Stimulated activated CD4-positive, alpha-beta T cell treated with anti-CD3 and anti-CD28 coated beads, Interleukin-1b, Interleukin-23, amount 100 ng/mL, for 48 hours (primary cell): Measurements from ENCODE around the gene PGLYRP2.
A peak's percentile ranks its signal among the peaks of the same experiment; 100 is the strongest.

ENCODE experiments used
- DNase-seq: peaks from one replicate; pipeline ENCODE4 v3.0.0-alpha.2; 2020

PGLYRP2 gene

DNA sequence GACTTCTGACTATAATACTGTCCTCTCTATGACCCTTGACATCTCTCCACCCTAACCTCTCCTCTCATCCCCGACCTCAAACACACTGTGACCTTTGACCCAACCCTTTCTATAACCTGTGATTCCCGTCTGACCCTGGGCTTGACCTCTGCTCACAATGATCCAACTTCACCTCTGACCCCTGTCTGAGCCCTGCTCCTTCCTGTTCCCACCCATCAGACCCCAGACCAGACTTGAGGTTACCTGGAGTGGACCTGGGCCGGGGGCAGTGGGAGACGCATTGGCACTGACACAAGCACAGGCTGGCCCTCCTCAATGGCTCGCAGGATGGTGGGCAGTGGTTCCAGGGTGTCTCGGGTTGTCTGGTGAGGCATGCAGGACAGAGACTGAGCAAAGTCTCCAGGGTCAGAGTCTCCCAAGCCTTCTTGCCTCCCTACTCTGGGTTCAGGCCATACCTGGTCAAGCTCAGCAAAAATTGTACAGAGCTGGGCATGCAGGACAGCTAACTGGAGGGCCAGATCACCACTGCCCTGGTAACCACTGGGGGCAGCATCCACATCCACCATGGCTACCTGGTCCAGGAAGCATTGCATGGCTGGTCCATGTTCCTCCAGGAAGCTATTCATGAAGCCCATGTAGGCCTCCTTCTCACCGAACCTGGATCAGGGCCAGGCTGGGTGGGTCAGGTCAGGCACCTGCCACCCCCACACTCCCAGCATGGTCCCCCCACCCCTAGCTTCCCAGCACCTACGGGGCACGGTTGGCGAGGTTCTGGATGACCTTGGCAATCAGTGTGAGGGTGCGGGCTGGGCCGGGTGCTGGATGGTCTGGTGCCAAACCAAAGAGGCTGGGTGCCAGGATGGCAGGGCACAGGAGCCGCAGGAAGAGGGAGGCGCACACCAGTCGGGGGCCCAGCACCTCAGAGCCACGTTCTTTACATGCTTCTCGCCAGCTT is 25.1 kb downstream of the PGLYRP2 start:
- no peak for DNase-seq

DNA sequence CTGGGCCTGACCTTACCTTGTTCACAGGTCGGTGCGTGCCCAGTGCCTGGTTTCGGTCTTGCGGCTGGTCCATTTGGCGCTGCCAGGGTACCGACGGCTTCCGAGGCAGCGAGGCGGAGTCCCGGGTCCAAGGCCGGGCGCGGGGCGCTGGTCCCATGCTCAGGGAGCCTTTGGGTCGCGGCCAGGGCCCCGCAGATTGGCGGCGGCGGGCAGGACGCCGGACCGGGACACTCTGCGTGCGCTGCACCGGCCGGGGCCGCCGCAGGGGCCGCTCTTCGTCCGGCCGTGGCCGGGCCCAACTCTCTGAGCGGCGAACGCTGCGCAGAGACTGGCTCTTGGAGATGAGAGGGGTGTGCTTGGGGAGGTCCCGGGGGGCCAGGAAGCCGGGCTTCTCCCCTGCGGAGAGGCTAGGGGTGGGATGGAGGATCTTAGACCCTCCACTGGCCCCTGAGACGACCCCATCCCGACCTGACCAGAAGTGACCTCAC is 26.2 kb downstream of the PGLYRP2 start:
- no peak for DNase-seq

DNA sequence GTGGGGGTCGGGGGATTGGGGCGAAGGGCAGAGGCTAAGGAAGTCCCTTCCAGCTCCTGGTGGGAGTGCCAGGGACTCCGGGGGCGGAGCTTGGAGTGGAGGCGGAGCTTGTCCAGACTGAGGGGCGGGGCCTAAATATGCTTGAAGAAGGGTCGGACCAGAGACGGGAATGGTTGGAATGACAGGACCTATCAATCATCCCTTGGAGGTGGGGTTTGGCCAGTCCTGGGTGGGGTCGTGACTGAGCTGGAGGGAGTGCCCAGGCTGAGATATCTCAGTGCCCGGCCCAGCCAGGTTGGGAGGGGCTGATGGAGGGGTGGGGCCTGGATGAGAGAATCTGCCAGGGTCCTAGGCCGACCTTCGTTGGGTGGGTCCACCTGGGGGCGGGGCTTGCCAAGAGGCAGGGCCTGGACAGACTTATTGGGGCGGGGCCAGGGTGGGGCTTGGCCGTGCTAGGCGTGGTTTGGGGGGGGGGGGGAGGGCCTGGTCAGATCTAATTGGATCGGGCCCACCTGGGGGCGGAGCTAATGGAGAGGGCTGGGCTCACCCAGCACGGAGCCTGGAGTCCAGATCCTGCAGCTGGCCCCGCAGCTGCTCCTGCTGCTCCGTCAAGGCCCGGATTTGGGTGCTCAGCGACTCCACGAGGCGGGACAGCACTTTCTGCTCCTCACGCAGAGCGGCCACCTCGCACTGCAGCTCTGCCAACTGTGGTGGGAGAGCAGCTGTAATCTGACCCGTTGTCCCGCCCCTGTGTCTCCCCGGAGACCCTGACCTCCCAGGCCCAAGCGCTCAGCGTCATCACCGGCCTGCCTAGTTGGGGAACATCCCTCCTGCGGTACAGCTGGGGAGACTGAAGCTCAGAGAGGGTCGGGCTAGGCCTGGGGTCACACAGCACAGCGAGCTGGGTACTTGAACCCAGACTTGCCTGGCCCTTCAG is 26.9 kb downstream of the PGLYRP2 start:
- DNase-seq: no peak

- DNase-seq: no peak
Observed at GRCh38 chr19:15450528-15450890, 28.8 kb downstream of the PGLYRP2 start.

- DNase-seq: peak; percentile 83
Observed at GRCh38 chr19:15449620-15450527, 29.4 kb downstream of the PGLYRP2 start, which contains the start of gene WIZ. WIZ (minus strand) TSS chr19:15449956; CDS start chr19:15448307, 1,649 bp downstream.

DNA sequence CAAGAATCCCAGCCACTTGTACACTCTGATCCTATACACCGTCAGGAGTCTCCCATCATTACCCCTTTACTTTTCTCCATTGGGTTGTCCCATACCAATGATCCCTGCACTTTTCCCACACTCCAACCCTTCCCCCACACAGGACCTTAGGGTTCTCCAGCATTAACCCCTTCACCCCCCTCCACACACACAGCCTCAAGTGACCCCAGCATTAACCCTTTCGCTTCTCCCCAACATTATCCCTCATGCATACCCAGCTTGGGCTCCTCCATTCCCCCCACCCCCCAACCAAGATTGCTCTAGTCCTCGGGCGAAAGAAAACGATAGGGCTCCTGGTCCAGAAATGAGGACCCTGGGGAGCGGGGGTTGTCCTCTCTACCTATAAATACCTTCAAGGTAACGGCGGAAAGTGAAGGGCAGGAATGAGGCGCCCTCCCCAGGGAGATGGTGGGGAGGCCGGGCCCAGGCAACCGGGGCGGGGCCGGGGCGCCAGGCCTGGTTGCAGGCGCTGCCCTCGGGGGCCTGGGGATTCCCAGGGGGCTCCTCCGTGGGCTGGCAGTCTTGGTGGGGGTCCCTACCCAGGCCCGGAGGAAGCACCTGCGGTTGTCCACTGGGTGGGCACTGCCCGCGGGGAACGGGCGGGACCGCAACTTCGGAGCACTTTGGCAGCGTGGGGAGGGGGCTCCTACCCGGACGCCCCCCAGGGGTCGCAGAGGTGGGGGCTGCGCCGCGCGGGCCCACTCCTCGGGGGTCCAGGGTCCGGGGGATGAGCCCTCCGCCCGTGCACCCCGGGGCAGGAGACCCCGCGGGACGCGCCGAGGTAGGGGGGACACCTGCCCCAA is 30.3 kb downstream of the PGLYRP2 start:
- no peak for DNase-seq

DNA sequence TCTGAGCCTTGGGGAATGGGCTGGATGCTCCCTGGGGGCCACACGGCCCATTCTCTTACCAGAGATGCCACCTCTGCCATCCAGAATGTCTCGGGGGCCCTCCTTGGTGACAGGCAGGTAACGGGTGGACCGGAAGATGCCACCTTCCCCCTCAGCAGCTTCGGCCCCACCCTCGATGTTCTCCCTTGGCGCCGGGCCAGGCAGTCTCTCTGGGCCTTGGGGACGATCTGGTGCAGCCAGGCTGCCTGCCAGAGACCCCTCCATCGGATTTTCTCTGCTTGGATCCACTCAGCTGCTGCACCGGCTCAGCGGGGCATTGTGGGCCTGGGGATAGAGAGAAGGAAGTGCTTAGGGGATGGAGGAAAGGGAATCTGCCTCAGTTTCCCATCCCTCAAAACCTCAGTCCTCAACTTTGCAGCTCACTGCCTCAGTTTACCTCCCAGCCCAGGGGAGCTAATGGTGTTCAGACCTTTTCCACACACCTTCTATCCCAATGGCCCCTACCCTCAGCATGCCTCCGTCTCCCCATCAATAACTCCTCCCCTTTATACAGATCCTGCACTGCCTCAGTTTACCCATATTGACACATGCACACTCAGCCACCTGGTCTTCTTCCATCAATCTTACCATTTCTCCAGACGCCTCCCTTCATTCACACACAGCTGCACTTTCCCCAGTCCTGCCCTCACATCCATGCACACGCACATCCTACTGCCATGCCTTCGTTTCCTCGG is 31.1 kb downstream of the PGLYRP2 start:
- no peak for DNase-seq

GRCh38 chr19:15447057-15447456 is 32.2 kb downstream of the PGLYRP2 start:
- no peak for DNase-seq

GRCh38 chr19:15445807-15446376 is 33.4 kb downstream of the PGLYRP2 start:
- no peak for DNase-seq

DNA sequence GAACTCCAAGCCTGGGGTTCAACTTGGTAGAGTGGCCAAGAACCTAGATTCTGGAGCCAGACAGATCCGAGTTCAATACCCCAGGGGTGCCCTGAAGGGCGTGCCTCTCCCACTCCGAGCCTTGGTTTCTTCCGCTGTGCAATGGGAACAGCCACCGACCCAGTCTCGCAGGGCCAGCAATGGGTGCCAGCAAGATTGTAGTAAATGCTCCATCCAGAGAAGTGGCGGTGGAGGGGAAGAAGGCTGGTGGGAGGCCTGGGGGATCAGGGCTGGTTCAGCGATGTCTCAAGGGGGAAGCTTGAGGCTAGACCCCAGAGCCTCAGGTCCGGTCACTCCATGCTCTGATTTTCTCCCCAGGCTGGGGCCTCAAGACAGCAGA is 34.1 kb downstream of the PGLYRP2 start:
- no peak for DNase-seq

DNA sequence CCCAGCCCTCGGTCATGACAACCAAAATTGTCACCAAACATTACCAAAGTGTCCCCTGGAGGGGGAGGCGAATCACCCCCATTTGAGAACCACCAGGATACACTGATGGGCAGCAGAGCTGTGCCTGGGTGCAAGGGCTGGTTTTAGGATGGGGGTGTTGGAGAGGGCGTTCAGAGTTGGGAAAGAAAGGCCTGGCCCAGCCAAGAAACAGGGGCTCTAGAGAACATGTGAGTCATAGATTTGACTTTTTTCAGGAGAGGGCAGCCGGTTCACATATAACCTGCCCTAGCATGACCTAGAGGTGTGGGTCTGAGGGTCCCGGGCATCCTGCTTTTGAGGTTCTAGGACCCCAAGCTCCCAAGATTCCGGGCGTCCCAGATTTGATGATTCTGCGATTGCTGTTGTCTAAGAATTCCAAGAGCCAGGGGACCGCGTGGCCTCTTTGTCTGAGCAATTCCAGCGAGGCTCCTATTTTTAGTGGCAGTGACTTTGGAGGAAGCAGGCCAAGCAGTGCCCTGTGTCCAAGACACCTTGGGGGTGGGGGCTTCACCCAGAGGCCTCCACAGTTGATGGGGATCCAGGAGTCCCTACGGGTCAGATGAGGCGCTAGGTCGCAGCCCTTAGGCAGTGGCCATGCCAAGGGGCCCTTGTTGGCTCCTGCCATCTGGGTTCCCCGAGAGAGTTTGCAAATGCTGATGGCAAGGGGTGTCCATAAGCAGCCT is 34.6 kb downstream of the PGLYRP2 start:
- no peak for DNase-seq

DNA sequence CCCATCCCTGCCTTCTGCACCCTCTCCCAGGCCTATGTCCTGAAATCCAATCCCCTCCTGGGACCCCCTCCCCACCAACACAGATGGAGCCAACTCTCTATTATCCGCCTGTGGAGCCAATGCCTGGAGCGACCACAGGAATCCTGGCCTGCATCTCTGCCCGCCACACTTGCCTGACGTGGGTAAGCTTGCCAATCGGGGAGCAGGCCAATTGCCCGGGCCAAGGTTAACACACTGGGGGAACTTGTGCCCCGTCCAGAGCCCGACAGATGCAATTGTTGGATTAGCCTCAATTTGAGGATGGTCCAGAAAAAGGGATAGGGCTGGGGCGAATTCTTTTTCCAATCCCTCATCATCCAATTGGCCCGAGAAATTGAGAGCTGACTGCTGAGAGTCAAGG is 35.5 kb downstream of the PGLYRP2 start:
- DNase-seq: no peak

GRCh38 chr19:15443325-15443724 is 36.0 kb downstream of the PGLYRP2 start:
- no peak for DNase-seq

GRCh38 chr19:15442142-15442920 is 37.0 kb downstream of the PGLYRP2 start:
- DNase-seq: no peak

DNA sequence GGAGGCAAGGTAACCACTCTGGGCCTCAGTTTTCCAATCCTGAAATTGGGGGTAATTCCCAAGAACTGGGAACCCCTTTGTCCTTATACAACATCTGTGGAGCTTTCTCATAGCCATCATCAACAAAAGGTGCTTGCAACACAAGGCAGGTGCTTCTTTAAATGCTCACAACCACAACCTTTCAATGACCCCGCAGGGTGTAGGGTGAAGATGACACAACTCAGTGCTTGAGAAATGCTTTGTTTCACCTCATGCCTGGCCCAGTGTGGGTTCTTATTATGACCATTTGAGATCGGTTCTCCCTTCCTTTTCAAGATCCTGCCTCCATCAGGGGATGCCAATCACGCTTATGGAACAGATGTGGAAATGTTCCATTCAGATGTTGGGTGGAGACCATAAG is 38.0 kb downstream of the PGLYRP2 start:
- no peak for DNase-seq

- DNase-seq: no peak
Observed at GRCh38 chr19:15439821-15440641, 39.3 kb downstream of the PGLYRP2 start.

GRCh38 chr19:15439078-15439799 is 40.1 kb downstream of the PGLYRP2 start:
- no peak for DNase-seq
